ENCODE results near the gene WDR76.

WDR76 gene

DNA sequence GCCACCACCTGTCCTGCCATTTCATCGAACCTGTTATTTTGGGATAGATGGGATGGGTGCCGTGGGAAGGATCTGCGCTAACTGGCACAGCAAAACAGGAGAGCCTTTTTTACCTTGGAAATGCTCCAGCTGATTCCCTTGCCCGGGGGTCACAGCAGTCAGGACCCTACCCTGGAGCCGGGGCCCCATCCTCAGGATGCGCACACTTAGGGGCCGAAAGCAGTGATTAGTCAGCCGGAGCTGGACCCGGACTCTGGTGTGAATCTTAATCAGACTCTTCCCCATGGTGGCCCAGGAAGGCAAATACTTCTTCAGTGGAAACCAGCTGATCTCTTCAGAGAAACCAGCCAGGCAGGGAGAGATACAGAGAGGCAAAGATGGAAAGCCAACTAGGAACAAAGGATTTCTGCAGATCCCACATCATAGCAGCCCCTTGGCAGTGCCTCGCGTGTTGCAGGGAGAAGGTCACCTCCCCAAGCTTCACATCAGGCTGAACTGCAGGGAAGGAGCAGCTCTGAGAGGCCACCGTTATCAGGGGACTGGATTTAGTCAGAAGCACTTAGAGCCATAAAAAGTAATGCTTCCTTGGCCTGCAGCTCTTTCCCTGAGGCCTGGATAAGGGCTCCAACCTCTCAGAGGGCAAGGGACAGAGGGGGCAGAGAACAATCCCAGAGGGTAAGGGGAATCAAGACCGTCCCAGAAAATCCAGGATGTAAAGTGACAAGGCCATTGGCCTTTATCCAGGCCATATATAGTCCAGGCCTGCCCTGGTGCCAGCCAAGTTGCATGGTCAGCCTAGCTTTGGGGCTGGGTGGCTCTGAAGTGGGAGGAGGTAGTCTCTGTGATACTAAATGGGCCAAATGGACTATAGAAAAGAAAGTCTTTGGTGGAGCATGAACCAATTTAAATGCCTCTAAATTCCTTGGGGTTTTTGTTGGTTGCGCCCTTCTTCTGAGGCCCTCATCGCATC is 52.9 kb downstream of the WDR76 start:
- Histone ChIP-seq H3K4me3 (ENCODE audit: low read length) (no peak overlapping the region), H3K36me3 (ENCODE audit: insufficient read depth, low read length) (peaks cover 13% of the 10 kb centered on the region; the same call in 1 of the 2 replicates), H3K27me3 (ENCODE audit: insufficient read depth, low read length) (no peaks in the 10 kb centered on the region), H3K4me1 (ENCODE audit: insufficient read depth, low read length) (peaks cover 17% of the 10 kb centered on the region), H3K9ac (ENCODE audit: low read depth, low read length) (no peak overlapping the region), H3K27ac (ENCODE audit: low read depth, low read length) (no peak overlapping the region), H3K9me3 (ENCODE audit: insufficient read depth, low read depth, low read length) (no peaks in the 10 kb centered on the region)
- WGBS, result 93% methylated on average over 15 of the region's 15 CpGs

DNA sequence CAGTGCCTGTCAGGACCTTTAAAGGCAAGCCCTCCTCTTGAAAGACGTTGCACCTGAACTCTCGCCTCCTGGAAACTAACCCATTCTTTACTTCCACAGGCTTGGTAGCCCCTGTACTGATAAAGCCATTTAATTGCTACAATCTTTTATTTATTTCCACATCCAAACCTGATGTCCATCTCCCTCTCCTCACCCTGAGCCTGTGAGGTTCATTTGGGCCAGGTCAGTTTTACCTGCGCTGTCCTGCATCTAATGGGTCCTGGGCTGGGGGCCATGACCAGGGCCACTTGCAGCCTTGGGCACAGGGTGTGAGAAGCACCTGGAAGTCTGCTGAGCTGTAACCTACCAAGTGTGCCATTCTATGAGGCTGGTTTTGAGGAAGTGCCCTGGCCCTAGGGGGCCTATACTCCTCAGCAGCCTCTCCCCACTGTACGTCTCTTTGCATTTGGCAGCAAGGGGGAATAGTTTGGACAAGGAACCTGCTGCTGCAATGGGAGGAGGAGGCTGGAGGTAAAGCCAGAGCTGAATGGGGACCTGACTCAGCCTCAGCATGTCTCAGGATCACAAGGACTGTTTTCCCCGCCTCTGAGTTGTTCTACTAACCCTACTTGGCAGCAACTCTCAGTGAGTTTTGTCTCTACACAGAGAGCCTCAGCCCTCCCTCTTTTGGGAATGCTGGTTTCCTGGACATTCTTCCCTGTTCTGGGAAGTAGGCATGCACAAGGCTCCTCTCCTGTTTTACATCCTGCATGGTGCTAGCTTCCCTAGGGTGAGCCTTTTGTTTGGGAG is 53.8 kb downstream of the WDR76 start:
- Histone ChIP-seq H3K27ac (ENCODE audit: low read depth, low read length) (peak overlapping the region; percentile 32), H3K36me3 (ENCODE audit: insufficient read depth, low read length) (peaks cover 13% of the 10 kb centered on the region; the same call in 1 of the 2 replicates), H3K9ac (ENCODE audit: low read depth, low read length) (no peak overlapping the region), H3K9me3 (ENCODE audit: insufficient read depth, low read depth, low read length) (no peaks in the 10 kb centered on the region), H3K4me3 (ENCODE audit: low read length) (no peak overlapping the region), H3K4me1 (ENCODE audit: insufficient read depth, low read length) (peaks cover 17% of the 10 kb centered on the region), H3K27me3 (ENCODE audit: insufficient read depth, low read length) (no peaks in the 10 kb centered on the region)
- WGBS, result 85% methylated on average over 5 of the region's 5 CpGs

DNA sequence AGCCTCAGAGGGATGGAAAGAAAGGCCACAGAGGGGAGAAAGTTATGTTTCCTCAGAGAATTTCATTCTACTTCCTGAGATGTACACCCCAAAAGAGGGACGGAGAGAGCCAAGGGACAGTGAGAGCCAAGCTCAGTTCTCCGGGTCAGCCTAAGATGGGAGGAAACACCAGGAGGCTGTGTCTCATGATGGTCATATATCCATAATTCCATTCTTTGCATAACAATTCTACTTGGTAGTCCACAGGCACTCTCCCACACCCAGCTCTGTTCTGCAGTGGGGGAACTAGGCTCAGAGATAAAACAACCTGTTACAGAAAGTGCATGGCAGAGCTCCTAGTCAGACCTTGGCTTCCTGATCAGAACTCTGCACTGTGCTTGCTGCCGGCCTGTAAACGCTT is 54.4 kb downstream of the WDR76 start:
- Histone ChIP-seq H3K9ac (ENCODE audit: low read depth, low read length) (no peak overlapping the region), H3K4me3 (ENCODE audit: low read length) (no peak overlapping the region), H3K9me3 (ENCODE audit: insufficient read depth, low read depth, low read length) (no peaks in the 10 kb centered on the region), H3K27ac (ENCODE audit: low read depth, low read length) (peak overlapping the region; percentile 32), H3K27me3 (ENCODE audit: insufficient read depth, low read length) (no peaks in the 10 kb centered on the region), H3K36me3 (ENCODE audit: insufficient read depth, low read length) (peaks cover 13% of the 10 kb centered on the region; the same call in 1 of the 2 replicates), H3K4me1 (ENCODE audit: insufficient read depth, low read length) (peaks cover 17% of the 10 kb centered on the region)
- 90% methylated on average over 4 of the region's 4 CpGs for WGBS

DNA sequence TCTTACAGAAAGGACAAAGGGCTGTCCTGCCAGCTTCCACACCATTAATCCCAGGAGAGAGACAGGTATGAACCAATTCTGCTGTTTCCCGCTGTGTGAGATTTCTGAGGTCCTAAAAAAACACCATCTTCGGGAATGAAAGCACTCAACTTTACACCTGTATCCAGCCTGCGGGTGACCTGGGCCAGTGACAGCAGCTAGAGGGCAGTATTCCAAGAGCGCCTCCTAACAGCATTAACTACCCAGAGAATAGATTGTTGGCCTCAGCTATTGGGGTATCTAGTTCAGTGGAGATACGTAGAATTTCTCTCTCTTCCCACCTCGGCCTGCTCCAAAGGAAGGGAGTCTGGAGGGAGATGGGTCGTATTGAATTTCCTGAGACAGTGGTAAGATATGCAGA is 55.1 kb downstream of the WDR76 start:
- 89% methylated on average over 6 of the region's 7 CpGs for WGBS
- Histone ChIP-seq H3K4me1 (ENCODE audit: insufficient read depth, low read length) (peaks cover 17% of the 10 kb centered on the region), H3K9ac (ENCODE audit: low read depth, low read length) (no peak overlapping the region), H3K9me3 (ENCODE audit: insufficient read depth, low read depth, low read length) (no peaks in the 10 kb centered on the region), H3K4me3 (ENCODE audit: low read length) (no peak overlapping the region), H3K36me3 (ENCODE audit: insufficient read depth, low read length) (peaks cover 12% of the 10 kb centered on the region; the same call in 1 of the 2 replicates), H3K27me3 (ENCODE audit: insufficient read depth, low read length) (no peaks in the 10 kb centered on the region), H3K27ac (ENCODE audit: low read depth, low read length) (no peak overlapping the region)

DNA sequence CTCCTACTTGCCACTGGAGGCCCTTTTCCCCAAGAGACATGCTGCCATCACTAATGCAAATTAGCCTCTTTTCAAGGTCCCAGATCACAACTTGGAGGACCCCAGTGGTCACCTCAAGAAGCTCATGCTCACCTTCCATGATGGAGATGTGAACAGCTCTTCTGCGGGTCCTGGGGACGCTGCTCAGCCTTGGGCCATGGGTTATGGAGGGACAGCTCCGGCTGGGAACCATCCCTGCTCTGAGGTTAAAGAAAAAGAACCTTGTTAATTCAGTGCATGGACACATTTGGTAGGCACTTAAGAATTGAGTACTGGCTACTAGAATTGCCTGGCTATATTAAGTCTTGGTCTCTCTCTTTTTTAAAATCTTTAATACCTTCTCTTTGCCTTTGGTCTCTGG is 56.8 kb downstream of the WDR76 start:
- Histone ChIP-seq H3K9me3 (ENCODE audit: insufficient read depth, low read depth, low read length) (no peaks in the 10 kb centered on the region), H3K27me3 (ENCODE audit: insufficient read depth, low read length) (no peaks in the 10 kb centered on the region), H3K4me3 (ENCODE audit: low read length) (no peak overlapping the region), H3K36me3 (ENCODE audit: insufficient read depth, low read length) (peaks cover 7% of the 10 kb centered on the region; the same call in 1 of the 2 replicates), H3K27ac (ENCODE audit: low read depth, low read length) (no peak overlapping the region), H3K4me1 (ENCODE audit: insufficient read depth, low read length) (peaks cover 17% of the 10 kb centered on the region), H3K9ac (ENCODE audit: low read depth, low read length) (no peak overlapping the region)
- WGBS, result 95% methylated on average over 3 of the region's 3 CpGs

DNA sequence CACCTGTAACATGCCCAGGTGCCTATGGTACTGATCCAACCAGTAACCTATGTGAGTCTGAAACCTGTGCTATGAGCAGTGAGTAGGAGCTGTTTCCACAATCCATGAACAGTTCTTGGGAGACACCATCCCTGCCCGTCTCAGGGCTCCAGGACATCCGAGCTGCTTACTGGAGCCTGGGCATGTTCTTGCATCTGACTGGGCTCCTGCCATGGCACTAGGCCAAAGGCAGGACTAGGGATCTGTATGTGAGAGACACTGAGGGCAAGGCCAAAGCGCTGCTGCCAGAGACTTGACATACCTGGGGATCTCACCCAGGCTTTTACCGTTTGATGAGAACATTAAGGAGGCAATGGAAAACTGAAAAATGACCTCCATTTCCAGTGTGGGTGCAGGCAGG is 59.8 kb downstream of the WDR76 start:
- Histone ChIP-seq H3K4me1 (ENCODE audit: insufficient read depth, low read length) (peaks cover 3% of the 10 kb centered on the region; the same call in 1 of the 2 replicates), H3K27ac (ENCODE audit: low read depth, low read length) (no peak overlapping the region), H3K4me3 (ENCODE audit: low read length) (no peak overlapping the region), H3K9me3 (ENCODE audit: insufficient read depth, low read depth, low read length) (no peaks in the 10 kb centered on the region), H3K9ac (ENCODE audit: low read depth, low read length) (no peak overlapping the region), H3K36me3 (ENCODE audit: insufficient read depth, low read length) (peaks cover 7% of the 10 kb centered on the region; the same call in 1 of the 2 replicates), H3K27me3 (ENCODE audit: insufficient read depth, low read length) (no peaks in the 10 kb centered on the region)
- WGBS, result 91% methylated on average over 4 of the region's 4 CpGs

DNA sequence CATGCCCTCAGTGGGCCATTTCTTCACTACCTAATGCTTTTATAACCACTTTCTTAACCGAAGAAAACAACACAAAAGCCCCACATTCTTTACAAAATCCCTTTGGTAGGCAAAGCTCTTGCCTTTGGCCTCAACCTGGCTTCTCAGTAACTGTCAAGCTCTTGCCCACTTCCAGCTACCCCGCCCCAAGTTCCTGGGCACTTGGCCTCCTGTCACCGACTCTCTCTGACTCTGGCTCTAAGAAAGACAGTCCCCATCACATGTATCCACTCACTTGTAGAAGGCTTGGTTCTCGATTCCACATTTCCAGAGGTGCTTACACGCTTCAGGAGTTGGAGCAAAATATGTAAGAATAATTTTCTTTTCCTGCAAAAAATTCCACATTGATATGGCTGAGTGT is 61.1 kb downstream of the WDR76 start:
- H3K9ac ChIP-seq (ENCODE audit: low read depth, low read length), result no peak overlapping the region
- no peak overlapping the region for H3K27ac ChIP-seq (ENCODE audit: low read depth, low read length)
- 92% methylated on average over 5 of the region's 5 CpGs for WGBS
- H3K4me3 ChIP-seq (ENCODE audit: low read length), result no peak overlapping the region
- no peaks in the 10 kb centered on the region for H3K4me1 ChIP-seq (ENCODE audit: insufficient read depth, low read length)
- no peaks in the 10 kb centered on the region for H3K27me3 ChIP-seq (ENCODE audit: insufficient read depth, low read length)
- H3K9me3 ChIP-seq (ENCODE audit: insufficient read depth, low read depth, low read length), result no peaks in the 10 kb centered on the region
- peaks cover 11% of the 10 kb centered on the region; the same call in 1 of the 2 replicates for H3K36me3 ChIP-seq (ENCODE audit: insufficient read depth, low read length)

DNA sequence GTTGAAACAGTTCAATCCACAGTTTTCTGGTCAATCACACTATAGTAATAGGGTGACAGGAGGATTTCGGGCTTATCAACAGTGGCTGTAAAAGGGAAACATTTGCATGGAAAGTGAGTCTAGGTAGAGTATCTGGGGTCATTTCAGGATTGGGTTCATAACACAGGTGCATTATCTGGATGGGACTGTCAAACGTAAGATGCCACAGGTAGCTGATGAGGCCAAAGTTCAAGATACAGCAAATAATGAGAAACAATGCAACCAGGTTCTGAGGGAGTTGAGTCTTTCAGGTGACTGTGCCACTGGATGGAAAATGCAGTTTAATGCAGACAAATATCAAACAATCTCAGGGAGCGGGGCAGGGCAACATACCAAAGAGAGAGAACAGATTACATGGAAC is 62.2 kb downstream of the WDR76 start:
- H3K4me1 ChIP-seq (ENCODE audit: insufficient read depth, low read length), result no peaks in the 10 kb centered on the region
- H3K27me3 ChIP-seq (ENCODE audit: insufficient read depth, low read length), result no peaks in the 10 kb centered on the region
- no peaks in the 10 kb centered on the region for H3K9me3 ChIP-seq (ENCODE audit: insufficient read depth, low read depth, low read length)
- peaks cover 4% of the 10 kb centered on the region; the same call in 1 of the 2 replicates for H3K36me3 ChIP-seq (ENCODE audit: insufficient read depth, low read length)
- H3K27ac ChIP-seq (ENCODE audit: low read depth, low read length), result no peak overlapping the region
- H3K4me3 ChIP-seq (ENCODE audit: low read length), result no peak overlapping the region
- no peak overlapping the region for H3K9ac ChIP-seq (ENCODE audit: low read depth, low read length)
- 96% methylated on average over 3 of the region's 3 CpGs for WGBS

DNA sequence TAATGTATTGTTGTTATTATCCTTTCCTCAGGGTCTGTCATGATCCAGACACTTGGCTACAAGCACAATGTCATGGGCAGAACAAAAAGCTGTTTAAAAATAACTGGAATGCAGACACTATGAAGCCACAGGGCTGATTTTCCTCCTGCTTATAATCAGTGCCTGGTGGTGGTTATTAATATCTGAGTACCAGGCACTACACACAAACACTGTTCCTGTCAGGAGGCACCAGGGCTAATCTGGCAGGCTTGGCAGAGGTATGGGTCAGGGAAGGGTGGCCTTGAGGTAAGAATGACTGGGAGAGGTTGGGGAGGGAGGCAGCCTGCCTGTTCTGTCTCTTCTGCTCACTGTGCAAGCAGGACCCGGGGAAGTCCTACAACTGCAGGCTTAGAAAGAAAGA is 67.2 kb downstream of the WDR76 start:
- H3K9ac ChIP-seq (ENCODE audit: low read depth, low read length), result no peak overlapping the region
- 93% methylated on average over 1 of the region's 1 CpG for WGBS
- H3K27me3 ChIP-seq (ENCODE audit: insufficient read depth, low read length), result no peaks in the 10 kb centered on the region
- H3K9me3 ChIP-seq (ENCODE audit: insufficient read depth, low read depth, low read length), result no peaks in the 10 kb centered on the region
- no peaks in the 10 kb centered on the region for H3K4me1 ChIP-seq (ENCODE audit: insufficient read depth, low read length)
- 0 out of 2 replicates have a peak, but pooled peaks cover 4% of the 10 kb centered on the region for H3K36me3 ChIP-seq (ENCODE audit: insufficient read depth, low read length)
- no peak overlapping the region for H3K4me3 ChIP-seq (ENCODE audit: low read length)
- H3K27ac ChIP-seq (ENCODE audit: low read depth, low read length), result no peak overlapping the region

DNA sequence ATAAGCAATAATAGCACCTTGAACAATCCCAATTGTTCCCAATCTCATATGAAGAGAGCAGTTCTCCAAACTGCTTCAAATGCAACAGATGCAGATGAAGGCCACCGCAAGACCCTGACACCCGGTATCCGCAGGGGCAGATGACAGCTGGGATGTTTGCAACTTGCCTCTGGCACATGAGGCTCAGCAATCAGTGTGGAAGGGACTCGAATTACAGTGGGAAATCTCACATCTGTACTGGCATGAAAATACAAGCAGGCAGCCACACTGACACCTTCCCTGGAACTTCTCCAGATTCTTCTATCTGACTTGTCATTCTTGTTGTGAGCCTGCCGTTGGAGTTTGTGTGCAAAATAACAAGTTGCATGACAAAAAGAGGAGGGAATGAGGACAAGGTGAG is 68.8 kb downstream of the WDR76 start:
- 70% methylated on average over 5 of the region's 5 CpGs for WGBS
- Histone ChIP-seq H3K27me3 (ENCODE audit: insufficient read depth, low read length) (no peaks in the 10 kb centered on the region), H3K4me3 (ENCODE audit: low read length) (no peak overlapping the region), H3K36me3 (ENCODE audit: insufficient read depth, low read length) (0 out of 2 replicates have a peak, but pooled peaks cover 4% of the 10 kb centered on the region), H3K9me3 (ENCODE audit: insufficient read depth, low read depth, low read length) (no peaks in the 10 kb centered on the region), H3K27ac (ENCODE audit: low read depth, low read length) (no peak overlapping the region), H3K4me1 (ENCODE audit: insufficient read depth, low read length) (no peaks in the 10 kb centered on the region), H3K9ac (ENCODE audit: low read depth, low read length) (no peak overlapping the region)

DNA sequence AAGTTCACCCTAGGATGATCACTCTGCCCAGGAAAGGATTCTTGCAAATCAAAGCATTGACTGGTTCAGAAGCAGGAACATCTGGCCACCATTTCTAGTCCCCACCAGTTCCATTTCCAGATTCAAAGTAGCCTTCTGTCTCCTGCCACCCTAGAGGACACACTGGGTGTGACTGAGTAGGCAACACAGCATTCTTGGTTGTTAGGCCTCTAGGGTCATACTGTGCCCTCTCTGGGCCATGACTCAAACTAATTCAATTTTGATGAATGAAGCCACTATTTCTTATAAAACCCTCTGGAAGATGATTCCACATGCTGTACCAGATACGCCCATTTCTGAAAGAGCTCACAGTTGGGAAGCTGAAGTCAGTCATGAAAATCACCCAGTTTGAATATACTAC is 69.7 kb downstream of the WDR76 start:
- Histone ChIP-seq H3K4me1 (ENCODE audit: insufficient read depth, low read length) (no peaks in the 10 kb centered on the region), H3K4me3 (ENCODE audit: low read length) (no peak overlapping the region), H3K36me3 (ENCODE audit: insufficient read depth, low read length) (0 out of 2 replicates have a peak, but pooled peaks cover 4% of the 10 kb centered on the region), H3K27ac (ENCODE audit: low read depth, low read length) (no peak overlapping the region), H3K27me3 (ENCODE audit: insufficient read depth, low read length) (no peaks in the 10 kb centered on the region), H3K9me3 (ENCODE audit: insufficient read depth, low read depth, low read length) (no peaks in the 10 kb centered on the region), H3K9ac (ENCODE audit: low read depth, low read length) (no peak overlapping the region)
- 97% methylated on average over 1 of the region's 1 CpG for WGBS

All from HUES64 (cell line).